Measurements from ENCODE around the gene VWA3B.
"Not testable (repeated sequence)": the region's sequence is repeated elsewhere in the genome, so short reads cannot be mapped to it uniquely, and the experiment has no call there.

VWA3B gene

GRCh38 chr2:98085649-98086048, 1.3 kb upstream of the VWA3B start:
- DNase-seq (ENCODE audit: low spot score), result no peak

- no peak for DNase-seq (ENCODE audit: low spot score)
Measured at GRCh38 chr2:98087447-98088020, 567 bp downstream of the VWA3B start.

GRCh38 chr2:98088261-98088660, 1.3 kb downstream of the VWA3B start:
- no peak for DNase-seq (ENCODE audit: low spot score)

GRCh38 chr2:98089941-98090340, 3.0 kb downstream of the VWA3B start:
- no peak for DNase-seq (ENCODE audit: low spot score)

GRCh38 chr2:98090951-98091350, 4.0 kb downstream of the VWA3B start:
- no peak for DNase-seq (ENCODE audit: low spot score)

GRCh38 chr2:98091738-98092137, 4.8 kb downstream of the VWA3B start:
- DNase-seq (ENCODE audit: low spot score), result no peak

GRCh38 chr2:98093146-98093545, 6.2 kb downstream of the VWA3B start:
- no peak for DNase-seq (ENCODE audit: low spot score)

GRCh38 chr2:98093611-98094010, 6.6 kb downstream of the VWA3B start:
- DNase-seq (ENCODE audit: low spot score), result no peak

- no peak for DNase-seq (ENCODE audit: low spot score)
Measured at GRCh38 chr2:98099939-98100743, 13.2 kb downstream of the VWA3B start.

GRCh38 chr2:98102315-98102714, 15.3 kb downstream of the VWA3B start:
- DNase-seq (ENCODE audit: low spot score), result not testable (repeated sequence)

- DNase-seq (ENCODE audit: low spot score), result no peak
Measured at GRCh38 chr2:98102878-98103277, 15.9 kb downstream of the VWA3B start.

- DNase-seq (ENCODE audit: low spot score), result no peak
Measured at GRCh38 chr2:98108110-98108509, 21.1 kb downstream of the VWA3B start.

GRCh38 chr2:98110741-98111140, 23.8 kb downstream of the VWA3B start:
- DNase-seq (ENCODE audit: low spot score), result no peak

- DNase-seq (ENCODE audit: low spot score), result no peak
Measured at GRCh38 chr2:98114643-98115330, 27.8 kb downstream of the VWA3B start.

- DNase-seq (ENCODE audit: low spot score), result no peak
Measured at GRCh38 chr2:98118161-98118560, 31.2 kb downstream of the VWA3B start.

GRCh38 chr2:98118852-98119251, 31.9 kb downstream of the VWA3B start:
- no peak for DNase-seq (ENCODE audit: low spot score)

GRCh38 chr2:98121149-98121548, 34.2 kb downstream of the VWA3B start:
- DNase-seq (ENCODE audit: low spot score), result no peak

GRCh38 chr2:98122524-98122923, 35.6 kb downstream of the VWA3B start:
- no peak for DNase-seq (ENCODE audit: low spot score)

- no peak for DNase-seq (ENCODE audit: low spot score)
Measured at GRCh38 chr2:98123286-98123685, 36.3 kb downstream of the VWA3B start.

GRCh38 chr2:98126061-98126460, 39.1 kb downstream of the VWA3B start:
- DNase-seq (ENCODE audit: low spot score), result no peak

GRCh38 chr2:98127229-98127989, 40.4 kb downstream of the VWA3B start:
- DNase-seq (ENCODE audit: low spot score), result no peak

GRCh38 chr2:98128556-98129109, 41.7 kb downstream of the VWA3B start:
- DNase-seq (ENCODE audit: low spot score), result no peak
